ENCODE data around the gene SNAPC4.
A peak's percentile ranks its signal among the peaks of the same experiment; 100 is the strongest.

The SNAPC4 gene

GRCh38 chr9:136416427-136416826, 16.5 kb upstream of the SNAPC4 start:
- Histone ChIP-seq H3K9me2 (replicated peaks; ENCODE audit: control insufficient read depth, low read length) (no peaks in the 10 kb centered on the region), H3K27me3 (ENCODE audit: control insufficient read depth, low read length) (no peaks in the 10 kb centered on the region), H3K4me2 (ENCODE audit: low read length) (no peak overlapping the region), H4K20me1 (ENCODE audit: control insufficient read depth, insufficient read depth, low read depth, low read length) (peaks cover 11% of the 10 kb centered on the region; the same call in 1 of the 2 replicates), H3K4me1 (ENCODE audit: control insufficient read depth, low read length) (peaks cover 12% of the 10 kb centered on the region), H3K9me3 (ENCODE audit: control insufficient read depth, insufficient read depth, low read length) (no peaks in the 10 kb centered on the region), H3K27ac (ENCODE audit: low read depth, low read length) (no peak overlapping the region), H3K79me2 (ENCODE audit: control insufficient read depth, low read length) (peaks cover 31% of the 10 kb centered on the region), H3F3A (ENCODE audit: control insufficient read depth, insufficient read depth) (no peaks in the 10 kb centered on the region), H3K4me3 (ENCODE audit: low read length) (no peak overlapping the region), H3K36me3 (ENCODE audit: control insufficient read depth, low read length) (peaks cover 91% of the 10 kb centered on the region)
- TF ChIP-seq CTCF (IDR thresholded peaks at IDR 0.05; ENCODE audit: low read depth, low read length, poor library complexity, severe bottlenecking) (no peak), EZH2phosphoT487 (IDR thresholded peaks at IDR 0.05; ENCODE audit: borderline replicate concordance, low read length) (no peak)

- Histone ChIP-seq H3K4me3 (ENCODE audit: low read length) (no peak overlapping the region), H3K9me3 (ENCODE audit: control insufficient read depth, insufficient read depth, low read length) (no peaks in the 10 kb centered on the region), H3K79me2 (ENCODE audit: control insufficient read depth, low read length) (peaks cover 63% of the 10 kb centered on the region), H3K27me3 (ENCODE audit: control insufficient read depth, low read length) (no peaks in the 10 kb centered on the region), H3K9me2 (replicated peaks; ENCODE audit: control insufficient read depth, low read length) (no peaks in the 10 kb centered on the region), H3K4me1 (ENCODE audit: control insufficient read depth, low read length) (peaks cover 33% of the 10 kb centered on the region), H3K36me3 (ENCODE audit: control insufficient read depth, low read length) (peaks cover 81% of the 10 kb centered on the region), H4K20me1 (ENCODE audit: control insufficient read depth, insufficient read depth, low read depth, low read length) (peaks cover 16% of the 10 kb centered on the region; the same call in 1 of the 2 replicates), H3F3A (ENCODE audit: control insufficient read depth, insufficient read depth) (no peaks in the 10 kb centered on the region), H3K4me2 (ENCODE audit: low read length) (no peak overlapping the region), H3K27ac (ENCODE audit: low read depth, low read length) (no peak overlapping the region)
- TF ChIP-seq EZH2phosphoT487 (IDR thresholded peaks at IDR 0.05; ENCODE audit: borderline replicate concordance, low read length) (no peak), CTCF (IDR thresholded peaks at IDR 0.05; ENCODE audit: low read depth, low read length, poor library complexity, severe bottlenecking) (no peak)
Measured at GRCh38 chr9:136412962-136413361, 13.0 kb upstream of the SNAPC4 start.

- Histone ChIP-seq H3K4me3 (ENCODE audit: low read length) (peak overlapping the region; percentile 79), H3K9me2 (replicated peaks; ENCODE audit: control insufficient read depth, low read length) (no peaks in the 10 kb centered on the region), H3F3A (ENCODE audit: control insufficient read depth, insufficient read depth) (no peaks in the 10 kb centered on the region), H3K27me3 (ENCODE audit: control insufficient read depth, low read length) (no peaks in the 10 kb centered on the region), H3K4me2 (ENCODE audit: low read length) (peak overlapping the region; percentile 82), H3K9me3 (ENCODE audit: control insufficient read depth, insufficient read depth, low read length) (no peaks in the 10 kb centered on the region), H3K27ac (ENCODE audit: low read depth, low read length) (no peak overlapping the region), H3K36me3 (ENCODE audit: control insufficient read depth, low read length) (peaks cover 81% of the 10 kb centered on the region), H3K79me2 (ENCODE audit: control insufficient read depth, low read length) (peaks cover 73% of the 10 kb centered on the region), H3K4me1 (ENCODE audit: control insufficient read depth, low read length) (peaks cover 36% of the 10 kb centered on the region), H4K20me1 (ENCODE audit: control insufficient read depth, insufficient read depth, low read depth, low read length) (peaks cover 16% of the 10 kb centered on the region; the same call in 1 of the 2 replicates)
- TF ChIP-seq CTCF (IDR thresholded peaks at IDR 0.05; ENCODE audit: low read depth, low read length, poor library complexity, severe bottlenecking) = no peak
Measured at GRCh38 chr9:136411378-136411777, 11.4 kb upstream of the SNAPC4 start.

Measured in DOHH2 (cell line).